HG03280 (cell line): ENCODE results near the gene FAM110C.
"Not testable (repeated sequence)": the region's sequence is repeated elsewhere in the genome, so short reads cannot be mapped to it uniquely, and the experiment has no call there.

Experiments
- ATAC-seq: cut with Tn5 transposase; IDR thresholded peaks from one replicate; pipeline ENCODE4 v1.9.1; 2021; ENCODE audit warnings: mild to moderate bottlenecking, moderate library complexity; ENCODE audit not compliant: unreplicated experiment

FAM110C gene

GRCh38 chr2:44748-45341, 1.5 kb downstream of the FAM110C start:
- ATAC-seq = no peak

- no peak for ATAC-seq
Measured at GRCh38 chr2:42788-43187, 3.5 kb downstream of the FAM110C start.

GRCh38 chr2:40465-40864, 5.8 kb downstream of the FAM110C start:
- ATAC-seq = no peak

- ATAC-seq = no peak
Measured at GRCh38 chr2:38155-38554, 8.2 kb downstream of the FAM110C start.

- ATAC-seq = no peak
Measured at GRCh38 chr2:36318-36717, 10.0 kb downstream of the FAM110C start.

- no peak for ATAC-seq
Measured at GRCh38 chr2:35852-36251, 10.5 kb downstream of the FAM110C start.

GRCh38 chr2:33620-34019, 12.7 kb downstream of the FAM110C start:
- no peak for ATAC-seq

- ATAC-seq = no peak
Measured at GRCh38 chr2:32068-32467, 14.2 kb downstream of the FAM110C start.

GRCh38 chr2:29253-29652, 17.1 kb downstream of the FAM110C start:
- no peak for ATAC-seq

GRCh38 chr2:28406-28975, 17.8 kb downstream of the FAM110C start:
- ATAC-seq = no peak

GRCh38 chr2:26891-27290, 19.4 kb downstream of the FAM110C start:
- no peak for ATAC-seq

GRCh38 chr2:25543-25942, 20.8 kb downstream of the FAM110C start:
- no peak for ATAC-seq

GRCh38 chr2:24591-24990, 21.7 kb downstream of the FAM110C start:
- ATAC-seq = not testable (repeated sequence)

- peak; percentile 67 for ATAC-seq
Measured at GRCh38 chr2:24107-24506, 22.2 kb downstream of the FAM110C start.

GRCh38 chr2:23283-23682, 23.0 kb downstream of the FAM110C start:
- no peak for ATAC-seq

GRCh38 chr2:22244-22643, 24.1 kb downstream of the FAM110C start:
- not testable (repeated sequence) for ATAC-seq

GRCh38 chr2:20259-20658, 26.0 kb downstream of the FAM110C start:
- ATAC-seq = not testable (repeated sequence)

GRCh38 chr2:19505-19904, 26.8 kb downstream of the FAM110C start:
- no peak for ATAC-seq

GRCh38 chr2:18402-19271, 27.7 kb downstream of the FAM110C start:
- ATAC-seq = no peak

- not testable (repeated sequence) for ATAC-seq
Measured at GRCh38 chr2:15916-16315, 30.4 kb downstream of the FAM110C start.

- no peak for ATAC-seq
Measured at GRCh38 chr2:11248-11941, 34.9 kb downstream of the FAM110C start.
